Thyroid gland (tissue), 4 donors: Measurements from ENCODE around the gene LTBR. TPM values are rescaled to one million over a fixed set of nuclear protein-coding genes. Genes with fewer than 3 reads are reported as not detected.

ENCODE experiments used
- DNase-seq, 2 donors: peaks; one replicate each; pipeline ENCODE4 v3.0.0-alpha.2; 2019
- H3K27ac ChIP-seq, 3 donors: fragments of 200-600 bp; sonication (generic); 1 replicate in 2 of 3; 2 replicates in 1 of 3; pipeline ENCODE4 v1.5.1; 2016 to 2019; ENCODE audit warnings: mild to moderate bottlenecking in 1 of 3, moderate library complexity in 1 of 3
- H3K27me3 ChIP-seq: fragments of 200-600 bp; sonication (generic); one replicate; pipeline ENCODE4 v1.5.1; 2019
- H3K36me3 ChIP-seq, 2 donors: fragments of 200-600 bp; sonication (generic); one replicate each; pipeline ENCODE4 v1.5.1; 2016 to 2019
- H3K4me1 ChIP-seq, 2 donors: fragments of 200-600 bp; sonication (generic); one replicate each; pipeline ENCODE4 v1.5.1; 2017 to 2019
- H3K4me3 ChIP-seq, 3 donors: fragments of 200-600 bp; sonication (generic); replicated peaks in 1 of 3; 1 replicate in 2 of 3; 2 replicates in 1 of 3; pipeline ENCODE4 v1.5.1; 2016; ENCODE audit warnings: mild to moderate bottlenecking in 1 of 3
- H3K9me3 ChIP-seq: fragments of 200-600 bp; sonication (generic); one replicate; pipeline ENCODE4 v1.5.1; 2017
- POLR2A ChIP-seq, 2 donors: fragments of 450-650 bp; IDR thresholded peaks; one replicate each; pipeline ENCODE4 v1.6.1; 2017; ENCODE audit warnings: antibody characterized with exemption in 2 of 2, mild to moderate bottlenecking in 2 of 2, moderate library complexity in 1 of 2
- WGBS, 2 donors: methylation state at CpG; one replicate each; pipeline ENCODE4 v1.1.5; 2017; 5-methylcytosine and 5-hydroxymethylcytosine counted together
- intact Hi-C: fragments of 100-400 bp; cut with DNase I; formaldehyde crosslinking; loops from one replicate; pipeline ENCODE4 v1.15.1; 2023
- total RNA-seq, 4 donors: library from RNA; depleted of rRNA; stranded (reverse); fragments of >200 nt; gene quantifications; one replicate each; pipeline ENCODE4 v1.2.3, GENCODE V29; 2016
- TF ChIP-seq, protein P1 (sequence below), 6 experiments: fragments of 200-600 bp in 3 of 6; fragments of 450-650 bp in 3 of 6; sonication (generic) in 3 of 6; IDR thresholded peaks; one replicate each; pipeline ENCODE4 v1.5.1; 2016 to 2019; ENCODE audit warnings: antibody characterized with exemption in 6 of 6, mild to moderate bottlenecking in 2 of 6, inconsistent platforms in 1 of 6, moderate library complexity in 1 of 6

LTBR gene
- total RNA-seq, 4 donors from 2014 or later, result 152 to 215 (median 178) TPM

DNA sequence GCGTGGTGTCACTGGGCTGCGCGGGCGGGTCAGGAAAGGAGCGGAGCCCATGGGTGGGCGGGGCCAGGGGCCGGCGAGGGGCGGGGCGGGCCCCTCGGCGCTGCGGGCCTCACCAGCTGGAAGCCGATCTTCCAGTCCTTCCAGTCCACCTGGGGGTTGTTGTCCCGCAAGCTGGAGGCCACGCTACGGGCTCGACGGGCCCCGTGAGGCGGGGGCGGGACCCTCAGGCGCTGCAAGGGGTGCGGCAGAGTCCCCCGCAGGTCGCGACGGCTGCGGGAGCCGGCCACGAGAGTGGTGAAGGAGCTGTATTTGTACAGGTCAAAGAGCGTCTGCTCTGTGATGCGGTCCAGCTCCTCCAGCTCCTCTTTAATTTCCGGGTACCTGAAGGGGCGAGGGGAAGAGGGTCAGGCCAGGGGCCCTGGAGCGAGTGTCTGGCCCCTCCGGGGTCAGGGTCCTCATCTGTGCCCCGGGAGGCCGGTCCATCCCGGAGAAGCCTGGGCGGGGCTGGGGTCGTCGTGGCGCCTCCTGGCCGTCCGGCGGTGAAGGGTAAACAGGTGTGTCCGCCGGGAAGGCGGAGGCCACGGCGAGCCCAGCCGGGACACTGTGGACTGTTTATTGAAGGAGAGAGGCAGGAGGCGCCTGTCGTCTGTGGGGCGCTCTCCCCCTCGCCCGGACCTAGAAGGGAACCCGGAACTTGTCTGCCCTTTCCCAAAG lies 20.5 kb upstream of the LTBR start:
- peaks cover 29 to 56% of the 10 kb centered on the region in 2 donors for H3K4me1 ChIP-seq
- H3K4me3 ChIP-seq, result peak overlapping the region in 2 of 3 donors; percentile 26 to 33
- peaks cover 0 to 6% of the 10 kb centered on the region in 2 donors for H3K36me3 ChIP-seq
- H3K27me3 ChIP-seq, result no peaks in the 10 kb centered on the region
- TF ChIP-seq, protein P1, sequence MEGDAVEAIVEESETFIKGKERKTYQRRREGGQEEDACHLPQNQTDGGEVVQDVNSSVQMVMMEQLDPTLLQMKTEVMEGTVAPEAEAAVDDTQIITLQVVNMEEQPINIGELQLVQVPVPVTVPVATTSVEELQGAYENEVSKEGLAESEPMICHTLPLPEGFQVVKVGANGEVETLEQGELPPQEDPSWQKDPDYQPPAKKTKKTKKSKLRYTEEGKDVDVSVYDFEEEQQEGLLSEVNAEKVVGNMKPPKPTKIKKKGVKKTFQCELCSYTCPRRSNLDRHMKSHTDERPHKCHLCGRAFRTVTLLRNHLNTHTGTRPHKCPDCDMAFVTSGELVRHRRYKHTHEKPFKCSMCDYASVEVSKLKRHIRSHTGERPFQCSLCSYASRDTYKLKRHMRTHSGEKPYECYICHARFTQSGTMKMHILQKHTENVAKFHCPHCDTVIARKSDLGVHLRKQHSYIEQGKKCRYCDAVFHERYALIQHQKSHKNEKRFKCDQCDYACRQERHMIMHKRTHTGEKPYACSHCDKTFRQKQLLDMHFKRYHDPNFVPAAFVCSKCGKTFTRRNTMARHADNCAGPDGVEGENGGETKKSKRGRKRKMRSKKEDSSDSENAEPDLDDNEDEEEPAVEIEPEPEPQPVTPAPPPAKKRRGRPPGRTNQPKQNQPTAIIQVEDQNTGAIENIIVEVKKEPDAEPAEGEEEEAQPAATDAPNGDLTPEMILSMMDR (IDR thresholded peaks at IDR 0.05), result no peak
- TF ChIP-seq POLR2A (IDR thresholded peaks at IDR 0.05), result peak; percentile 31 to 74
- intact Hi-C loops, result no loop called here
- H3K9me3 ChIP-seq, result no peaks in the 10 kb centered on the region
- peak overlapping the region; percentile 95 to 96 (median 95) for H3K27ac ChIP-seq
- DNase-seq, result peak; percentile 75 to 78
- 5 to 7% methylated on average over 15 to 40 of the region's 59 CpGs for WGBS, 2 donors

DNA sequence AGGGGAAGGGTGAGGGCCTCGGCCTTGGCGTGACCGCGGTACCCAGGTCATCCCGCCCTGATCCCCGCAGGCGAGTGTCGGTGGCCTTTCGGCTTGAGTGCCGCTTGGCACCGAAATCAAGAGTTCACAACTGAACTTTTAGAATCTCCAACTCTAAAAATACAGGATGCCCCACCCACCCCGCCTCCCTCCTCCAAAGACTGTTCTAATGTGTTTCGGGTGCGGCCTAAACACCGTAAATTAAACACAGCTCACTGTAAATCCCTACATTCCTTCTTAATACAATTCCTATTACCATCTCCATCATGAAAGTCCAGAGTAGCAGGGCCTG lies 20.0 kb upstream of the LTBR start:
- no peak for TF ChIP-seq POLR2A (IDR thresholded peaks at IDR 0.05)
- TF ChIP-seq, protein P1 (IDR thresholded peaks at IDR 0.05), result no peak
- H3K36me3 ChIP-seq, result peaks cover 0 to 6% of the 10 kb centered on the region in 2 donors
- WGBS, 2 donors, result 17 to 55% methylated on average over 6 to 15 of the region's 15 CpGs
- intact Hi-C loops, result no loop called here
- peaks cover 34 to 61% of the 10 kb centered on the region in 2 donors for H3K4me1 ChIP-seq
- H3K9me3 ChIP-seq, result no peaks in the 10 kb centered on the region
- H3K27ac ChIP-seq, result peak overlapping the region; percentile 95 to 96 (median 95)
- peak; percentile 73 to 76 for DNase-seq
- peak overlapping the region in 1 of 3 donors; percentile 26 for H3K4me3 ChIP-seq
- no peaks in the 10 kb centered on the region for H3K27me3 ChIP-seq

DNA sequence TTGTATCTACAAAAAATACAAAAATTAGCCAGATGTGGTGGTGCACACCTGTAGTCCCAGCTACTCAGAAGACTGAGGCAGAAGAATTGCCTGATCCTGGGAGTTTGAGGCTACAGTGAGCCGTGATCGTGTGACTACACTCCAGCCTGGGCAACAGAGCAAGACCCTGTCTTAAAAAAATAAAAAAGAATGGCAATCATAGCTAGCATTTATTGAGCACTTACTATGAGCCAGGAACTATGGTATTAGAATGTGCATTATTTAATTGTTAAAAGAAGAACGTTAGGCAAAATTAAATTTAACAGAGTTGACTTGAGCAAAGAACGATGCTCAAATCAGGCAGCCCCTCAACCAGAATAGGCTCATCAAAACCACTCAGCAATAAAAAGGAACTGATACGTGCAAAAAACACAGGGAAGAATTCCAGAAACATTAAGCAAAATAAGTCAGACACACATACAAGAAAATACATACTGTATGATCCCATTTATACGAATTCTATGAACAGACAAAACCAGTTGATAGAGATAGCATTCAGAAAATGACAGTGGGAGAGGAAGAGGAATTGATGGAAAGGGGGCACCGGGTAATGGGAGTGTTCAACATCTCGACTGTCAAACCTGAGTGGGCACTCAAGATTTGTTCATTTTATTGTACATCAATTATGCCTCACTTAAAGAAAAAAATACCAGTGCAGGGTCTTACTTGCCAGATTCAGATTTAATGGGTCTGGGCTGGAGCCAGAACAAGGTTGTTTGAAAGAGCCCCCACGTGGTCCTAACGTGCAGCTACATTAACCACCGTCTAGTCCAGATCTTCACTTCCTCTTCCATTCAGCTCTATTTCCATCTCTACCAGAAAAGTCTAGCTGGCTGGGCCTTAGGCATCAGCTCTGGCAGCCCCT lies 16.6 kb upstream of the LTBR start:
- H3K4me1 ChIP-seq, result peaks cover 48 to 73% of the 10 kb centered on the region in 2 donors

DNA sequence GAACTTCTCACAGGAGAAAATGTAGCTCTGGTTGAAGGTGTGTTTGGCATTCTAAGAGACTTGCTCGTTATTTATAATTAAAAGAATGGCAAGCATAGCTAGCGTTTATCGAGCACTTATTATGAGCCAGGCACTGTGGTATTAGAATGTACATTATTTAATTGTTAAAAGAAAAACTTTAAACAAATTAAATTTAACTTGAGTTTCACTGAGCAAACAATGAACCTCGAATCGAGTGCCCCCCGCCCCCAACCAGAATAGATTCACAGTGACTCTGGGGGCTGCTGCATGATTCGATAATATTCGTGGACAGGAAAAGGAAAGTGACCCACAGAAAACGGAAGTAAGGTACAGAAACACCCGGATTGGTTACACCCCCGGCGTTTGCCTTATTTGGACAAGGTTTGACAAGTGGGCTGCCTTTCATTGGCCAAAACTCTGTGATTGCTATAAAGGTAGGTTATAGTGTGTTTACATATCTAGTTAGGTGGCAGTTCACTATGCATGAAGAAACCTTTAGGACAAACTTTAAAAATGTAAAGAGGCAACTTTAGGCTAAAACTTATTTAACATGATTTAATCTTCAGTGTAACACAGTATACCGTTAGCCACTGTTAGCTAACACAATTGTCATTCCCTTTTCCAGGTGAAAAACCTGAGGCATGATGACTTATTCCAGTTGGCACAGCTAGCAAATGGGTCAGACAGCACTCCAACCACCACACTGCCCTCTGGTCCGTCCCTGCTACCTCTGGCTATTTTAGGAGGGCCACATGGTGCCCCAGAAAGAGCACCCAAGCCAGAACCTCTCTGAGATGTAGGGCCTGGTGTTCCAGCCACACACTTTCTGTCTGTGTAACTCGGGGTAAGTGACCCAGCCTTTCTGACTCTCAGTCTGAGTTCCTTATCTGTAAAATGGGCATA lies 15.7 kb upstream of the LTBR start:
- no peaks in the 10 kb centered on the region for H3K27me3 ChIP-seq
- H3K27ac ChIP-seq, result peak overlapping the region; percentile 46 to 64 (median 63)
- H3K9me3 ChIP-seq, result no peaks in the 10 kb centered on the region
- DNase-seq, result no peak
- TF ChIP-seq, protein P1 (IDR thresholded peaks at IDR 0.05), result no peak
- no peak for TF ChIP-seq POLR2A (IDR thresholded peaks at IDR 0.05)
- H3K36me3 ChIP-seq, result no peaks in the 10 kb centered on the region
- intact Hi-C loops, result no loop called here
- peaks cover 48 to 73% of the 10 kb centered on the region in 2 donors for H3K4me1 ChIP-seq
- H3K4me3 ChIP-seq, result no peak overlapping the region
- 59 to 70% methylated on average over 15 of the region's 15 CpGs for WGBS, 2 donors

More for the DNA sequence above, 16.6 kb upstream of the LTBR start:
- peak overlapping the region; percentile 15 to 64 (median 46) for H3K27ac ChIP-seq
- intact Hi-C loops, result no loop called here
- no peaks in the 10 kb centered on the region for H3K27me3 ChIP-seq
- no peaks in the 10 kb centered on the region for H3K9me3 ChIP-seq
- no peaks in the 10 kb centered on the region for H3K36me3 ChIP-seq
- no peak overlapping the region for H3K4me3 ChIP-seq
- WGBS, 2 donors, result 48 to 62% methylated on average over 11 of the region's 11 CpGs
- no peak for DNase-seq
- no peak for TF ChIP-seq POLR2A (IDR thresholded peaks at IDR 0.05)
- TF ChIP-seq, protein P1 (IDR thresholded peaks at IDR 0.05), result peak in 1 of 6 experiments; percentile 21
